H1 (cell line): ENCODE results near the gene UMODL1.

Experiments
- CBX5 ChIP-seq: fragments of 300-800, 300-1000 bp; sonication (generic); IDR thresholded peaks from 2 replicates; pipeline ENCODE4 v1.7.1; 2016; ENCODE audit warnings: antibody characterized with exemption, low read length, low read depth
- CHD7 ChIP-seq: fragments of 300-600 bp; sonication (generic); IDR thresholded peaks from 2 replicates; pipeline ENCODE4 v1.7.1; 2012; ENCODE audit warnings: low read length, moderate library complexity, mild to moderate bottlenecking, inconsistent platforms; ENCODE audit not compliant: insufficient replicate concordance
- GTF2F1 ChIP-seq: IDR thresholded peaks from 2 replicates; pipeline ENCODE4 v1.6.1; 2012; ENCODE audit warnings: low read depth, low read length, improper control_type of control experiment, borderline replicate concordance

DNA sequence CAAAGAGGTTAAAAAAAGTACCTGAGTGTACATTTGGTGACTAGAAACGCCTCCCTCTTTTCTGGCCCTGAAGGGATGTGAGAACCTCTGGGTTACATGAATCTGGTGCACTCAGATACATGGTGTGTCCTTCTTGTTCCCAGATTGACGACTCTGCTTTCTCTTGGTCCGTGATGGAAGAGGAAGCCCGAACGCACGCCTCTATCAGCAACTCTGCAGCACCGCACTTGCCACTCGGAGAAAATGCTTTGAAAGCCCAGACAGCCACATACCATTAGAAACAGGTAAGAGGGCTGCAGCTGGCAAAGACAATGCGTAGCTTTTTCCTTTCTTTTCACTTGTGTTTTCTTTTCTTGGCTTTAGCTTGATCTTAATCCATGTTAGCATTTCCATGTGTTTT, 39.9 kb upstream of the UMODL1 start:
- TF ChIP-seq GTF2F1 = no peak
- TF ChIP-seq CBX5 = no peak
- no peak for TF ChIP-seq CHD7
